ENCODE data around the gene DCST1.

DNA sequence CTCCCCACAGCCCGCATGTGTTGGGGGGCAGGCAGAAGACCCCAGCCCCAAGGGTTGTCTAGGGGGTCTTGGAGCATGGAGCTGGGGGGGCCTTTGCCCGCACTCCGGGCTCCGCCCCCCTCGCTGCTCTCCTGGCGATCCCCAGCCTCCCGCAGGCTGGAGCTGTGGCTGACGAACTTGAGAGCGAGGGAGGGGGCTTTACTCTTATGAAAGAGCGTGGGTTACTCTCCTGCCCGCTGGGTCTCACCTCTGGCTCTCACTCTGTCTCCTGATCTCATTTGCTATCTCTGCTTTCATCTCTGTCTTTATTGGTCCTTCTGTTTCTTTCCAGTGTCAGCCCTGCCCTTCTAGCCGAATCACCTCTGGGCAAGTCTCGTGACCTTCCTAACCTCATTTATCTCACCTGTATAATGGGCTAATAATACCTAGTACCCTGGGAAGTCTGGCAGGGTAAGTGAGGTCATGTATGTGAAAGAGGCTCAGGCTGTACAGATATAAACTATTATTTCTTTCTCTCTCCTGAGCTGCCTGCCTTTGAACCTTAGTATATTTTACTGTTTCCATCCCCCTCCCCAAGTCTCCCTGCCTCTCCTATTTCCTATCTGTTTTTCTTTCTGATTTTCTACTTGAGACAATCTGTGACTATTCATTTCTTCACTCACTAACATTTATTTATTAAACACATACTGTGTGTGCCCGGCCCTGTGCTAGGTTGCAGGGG is 30.6 kb downstream of the DCST1 start:
- TF ChIP-seq CTCF (conservative IDR thresholded peaks at IDR 0.05): no peak
- no peak for TF ChIP-seq ZFX (IDR thresholded peaks at IDR 0.05)

All from C4-2B (cell line).